Glutamatergic neuron (in vitro differentiated cells): ENCODE data around the gene AKT1. TPM values are rescaled to one million over a fixed set of nuclear protein-coding genes. Genes with fewer than 3 reads are reported as not detected.

Experiments used
- DNase-seq: peaks from one replicate; pipeline ENCODE4 v3.0.0; 2022
- H3K27ac Mint-ChIP-seq: one replicate; pipeline ENCODE4 v1.8.0; 2020; ENCODE audit warnings: mild to moderate bottlenecking, mixed read lengths, inconsistent platforms; ENCODE audit not compliant: unreplicated experiment
- H3K27me3 Mint-ChIP-seq: one replicate; pipeline ENCODE4 v1.8.0; 2020; ENCODE audit warnings: mild to moderate bottlenecking, moderate library complexity, mixed read lengths, inconsistent platforms; ENCODE audit not compliant: unreplicated experiment
- H3K36me3 Mint-ChIP-seq: one replicate; pipeline ENCODE4 v1.8.0; 2020; ENCODE audit warnings: mild to moderate bottlenecking, mixed read lengths, inconsistent platforms; ENCODE audit not compliant: unreplicated experiment
- H3K4me1 Mint-ChIP-seq: one replicate; pipeline ENCODE4 v1.8.0; 2020; ENCODE audit warnings: mild to moderate bottlenecking, low read depth, mixed read lengths, inconsistent platforms; ENCODE audit not compliant: unreplicated experiment
- H3K4me3 Mint-ChIP-seq: one replicate; pipeline ENCODE4 v1.8.0; 2020; ENCODE audit warnings: mild to moderate bottlenecking, mixed read lengths, inconsistent platforms; ENCODE audit not compliant: unreplicated experiment
- H3K9me3 Mint-ChIP-seq: one replicate; pipeline ENCODE4 v1.8.0; 2020; ENCODE audit warnings: mild to moderate bottlenecking, moderate library complexity, mixed read lengths, inconsistent platforms; ENCODE audit not compliant: unreplicated experiment
- CTCF ChIP-seq: fragments of 200-600 bp; sonication (generic); IDR thresholded peaks from one replicate; pipeline ENCODE4 v1.5.0; 2021; ENCODE audit not compliant: partially characterized antibody, unreplicated experiment
- total RNA-seq: library from RNA; stranded (reverse); fragmentation: NEBNext Ultra II Directional; extraction: Animal tissue kit (Norgen Biotek cat#: 25700); gene quantifications from one replicate; pipeline ENCODE4 v1.2.1, GENCODE V29; 2021; ENCODE audit not compliant: unreplicated experiment

Gene AKT1
- total RNA-seq, 1 donor from 2014 or later: 300 TPM

- DNase-seq: no peak
These were observed 936 bp downstream of the AKT1 start for GRCh38 chr14:104794631-104794992.

GRCh38 chr14:104794099-104794498 is 1.4 kb downstream of the AKT1 start:
- H3K4me1 Mint-ChIP-seq: peaks cover 37% of the 10 kb centered on the region
- peak overlapping the region; percentile 94 for H3K4me3 Mint-ChIP-seq
- DNase-seq: no peak
- TF ChIP-seq CTCF: no peak
- H3K27me3 Mint-ChIP-seq: peaks cover 23% of the 10 kb centered on the region
- peaks cover 14% of the 10 kb centered on the region for H3K9me3 Mint-ChIP-seq
- H3K36me3 Mint-ChIP-seq: no peaks in the 10 kb centered on the region
- peak overlapping the region; percentile 95 for H3K27ac Mint-ChIP-seq

More at GRCh38 chr14:104794631-104794992, 936 bp downstream of the AKT1 start:
- H3K9me3 Mint-ChIP-seq: peaks cover 14% of the 10 kb centered on the region
- H3K36me3 Mint-ChIP-seq: no peaks in the 10 kb centered on the region
- peaks cover 37% of the 10 kb centered on the region for H3K4me1 Mint-ChIP-seq
- TF ChIP-seq CTCF: no peak
- peak overlapping the region; percentile 95 for H3K27ac Mint-ChIP-seq
- peaks cover 27% of the 10 kb centered on the region for H3K27me3 Mint-ChIP-seq
- peak overlapping the region; percentile 94 for H3K4me3 Mint-ChIP-seq

GRCh38 chr14:104793703-104793959 is 1.9 kb downstream of the AKT1 start:
- Mint-ChIP-seq H3K27me3 (peaks cover 23% of the 10 kb centered on the region), H3K4me1 (peaks cover 35% of the 10 kb centered on the region)
- DNase-seq: no peak

GRCh38 chr14:104792945-104793702 is 2.4 kb downstream of the AKT1 start:
- peak; percentile 12 for TF ChIP-seq CTCF

More at GRCh38 chr14:104793703-104793959, 1.9 kb downstream of the AKT1 start:
- Mint-ChIP-seq H3K36me3 (no peaks in the 10 kb centered on the region), H3K27ac (peak overlapping the region; percentile 95), H3K4me3 (peak overlapping the region; percentile 94), H3K9me3 (peaks cover 14% of the 10 kb centered on the region)
- no peak for TF ChIP-seq CTCF

GRCh38 chr14:104792101-104792884 is 3.3 kb downstream of the AKT1 start:
- peaks cover 32% of the 10 kb centered on the region for H3K4me1 Mint-ChIP-seq
- peaks cover 21% of the 10 kb centered on the region for H3K27me3 Mint-ChIP-seq
- peak overlapping the region; percentile 94 for H3K4me3 Mint-ChIP-seq
- H3K9me3 Mint-ChIP-seq: peaks cover 14% of the 10 kb centered on the region
- H3K36me3 Mint-ChIP-seq: no peaks in the 10 kb centered on the region
- no peak for TF ChIP-seq CTCF
- DNase-seq: no peak
- H3K27ac Mint-ChIP-seq: peak overlapping the region; percentile 73

More at GRCh38 chr14:104792945-104793702, 2.4 kb downstream of the AKT1 start:
- no peaks in the 10 kb centered on the region for H3K36me3 Mint-ChIP-seq
- H3K4me3 Mint-ChIP-seq: peak overlapping the region; percentile 94
- DNase-seq: no peak
- H3K4me1 Mint-ChIP-seq: peaks cover 33% of the 10 kb centered on the region
- peaks cover 14% of the 10 kb centered on the region for H3K9me3 Mint-ChIP-seq
- H3K27ac Mint-ChIP-seq: peak overlapping the region; percentile 95
- H3K27me3 Mint-ChIP-seq: peaks cover 23% of the 10 kb centered on the region
